ENCODE measurements around the gene PFN2.

PFN2 gene

GRCh38 chr3:149969110-149969939, 1.4 kb downstream of the PFN2 start:
- DNase-seq (ENCODE audit: low read depth) = peak; percentile 82
- no peak for TF ChIP-seq CTCF (conservative IDR thresholded peaks at IDR 0.05; ENCODE audit: control insufficient read depth, insufficient read depth, low read depth, low read length)
- H3K4me3 ChIP-seq (ENCODE audit: control insufficient read depth, low read depth, low read length) = peak overlapping the region; percentile 63

DNA sequence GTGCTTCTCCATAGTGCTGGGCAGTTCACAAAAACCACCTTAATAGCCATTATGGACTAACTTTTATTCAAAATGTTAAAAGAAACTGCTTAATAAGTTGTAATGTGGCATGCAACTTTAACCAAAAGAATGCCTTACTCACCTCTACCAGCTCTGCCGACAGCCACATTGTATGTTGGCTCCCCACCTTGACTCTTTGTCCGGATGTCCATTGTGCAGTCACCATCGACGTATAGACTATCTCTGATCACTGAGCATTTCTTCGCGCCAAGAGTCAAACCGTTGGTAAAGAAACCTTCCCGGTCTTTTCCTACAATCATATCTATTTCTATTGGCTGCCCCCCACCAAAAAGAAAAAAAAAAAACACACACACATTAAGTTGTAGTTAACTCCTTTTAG, 2.5 kb downstream of the PFN2 start:
- H3K4me3 ChIP-seq (ENCODE audit: control insufficient read depth, low read depth, low read length) = peak overlapping the region; percentile 63
- no peak for TF ChIP-seq CTCF (conservative IDR thresholded peaks at IDR 0.05; ENCODE audit: control insufficient read depth, insufficient read depth, low read depth, low read length)
- DNase-seq (ENCODE audit: low read depth) = peak; percentile 37

DNA sequence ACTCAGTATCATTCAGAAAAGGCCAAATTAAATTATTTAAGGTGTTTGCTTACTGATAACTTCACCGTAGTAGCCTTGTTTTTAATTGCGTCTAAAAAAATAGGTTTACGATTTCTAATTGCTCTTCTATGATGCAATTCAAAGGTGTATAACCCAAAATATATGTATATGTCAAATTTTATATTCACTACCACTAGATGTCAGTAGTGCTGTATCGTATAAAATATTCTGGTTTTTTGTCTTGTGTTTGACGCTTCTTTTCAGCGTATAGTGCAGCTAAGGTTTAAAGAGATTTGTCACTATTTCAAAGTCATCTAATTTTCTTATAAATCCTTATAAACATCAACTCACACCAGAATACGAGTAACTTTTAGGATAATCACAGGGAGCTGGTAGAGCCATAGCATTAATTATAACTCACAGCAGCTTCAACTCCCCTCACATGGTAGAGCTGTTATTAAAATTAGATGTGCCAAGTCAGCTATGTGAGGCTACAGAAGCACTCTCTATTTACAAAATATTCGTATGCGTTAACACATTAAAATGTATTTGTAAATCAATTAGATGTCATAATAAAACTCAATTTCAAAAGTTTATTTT, 3.5 kb downstream of the PFN2 start:
- TF ChIP-seq CTCF (conservative IDR thresholded peaks at IDR 0.05; ENCODE audit: control insufficient read depth, insufficient read depth, low read depth, low read length) = peak; percentile 51
- DNase-seq (ENCODE audit: low read depth) = peak; percentile 73
- H3K4me3 ChIP-seq (ENCODE audit: control insufficient read depth, low read depth, low read length) = no peak overlapping the region

DNA sequence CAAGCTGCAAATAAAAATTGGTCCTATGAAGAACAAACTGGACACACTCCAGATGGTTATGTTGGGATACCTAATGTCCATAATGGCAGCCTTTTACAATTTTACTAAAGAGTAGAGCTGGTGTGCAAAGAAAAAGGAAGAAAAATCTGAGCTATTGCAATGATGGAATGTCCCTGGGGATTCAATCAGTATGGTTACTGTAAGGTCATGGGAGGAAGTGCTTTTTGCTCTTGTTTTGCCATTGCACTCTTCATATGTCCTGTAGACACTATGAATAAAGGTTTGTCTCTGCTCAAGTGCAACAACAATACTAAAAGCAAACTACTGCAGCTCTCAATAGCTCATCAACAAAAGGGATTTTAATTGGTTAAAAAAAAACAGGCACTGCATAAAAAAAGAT, 5.4 kb downstream of the PFN2 start:
- no peak for TF ChIP-seq CTCF (conservative IDR thresholded peaks at IDR 0.05; ENCODE audit: control insufficient read depth, insufficient read depth, low read depth, low read length)
- DNase-seq (ENCODE audit: low read depth) = peak; percentile 33
- no peak overlapping the region for H3K4me3 ChIP-seq (ENCODE audit: control insufficient read depth, low read depth, low read length)

DNA sequence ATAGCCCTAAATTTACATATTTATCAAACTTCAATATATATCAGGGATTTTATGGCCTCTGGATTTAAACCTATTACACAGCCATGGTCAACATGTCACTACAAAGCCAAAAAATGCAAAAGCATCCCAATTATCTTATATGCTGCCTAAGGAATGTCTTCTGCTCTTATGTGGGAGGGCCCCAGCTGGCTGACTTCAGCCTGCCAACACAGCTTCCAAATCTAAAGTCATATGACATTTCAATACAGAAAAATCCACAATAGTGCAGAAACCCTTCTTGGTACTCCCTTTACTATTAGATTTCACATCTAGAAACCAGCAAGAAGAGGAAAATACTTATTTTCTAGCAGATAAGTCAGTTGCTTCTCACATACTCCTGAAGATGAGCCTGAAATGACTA, 6.4 kb downstream of the PFN2 start:
- no peak overlapping the region for H3K4me3 ChIP-seq (ENCODE audit: control insufficient read depth, low read depth, low read length)
- no peak for DNase-seq (ENCODE audit: low read depth)
- TF ChIP-seq CTCF (conservative IDR thresholded peaks at IDR 0.05; ENCODE audit: control insufficient read depth, insufficient read depth, low read depth, low read length) = no peak

DNA sequence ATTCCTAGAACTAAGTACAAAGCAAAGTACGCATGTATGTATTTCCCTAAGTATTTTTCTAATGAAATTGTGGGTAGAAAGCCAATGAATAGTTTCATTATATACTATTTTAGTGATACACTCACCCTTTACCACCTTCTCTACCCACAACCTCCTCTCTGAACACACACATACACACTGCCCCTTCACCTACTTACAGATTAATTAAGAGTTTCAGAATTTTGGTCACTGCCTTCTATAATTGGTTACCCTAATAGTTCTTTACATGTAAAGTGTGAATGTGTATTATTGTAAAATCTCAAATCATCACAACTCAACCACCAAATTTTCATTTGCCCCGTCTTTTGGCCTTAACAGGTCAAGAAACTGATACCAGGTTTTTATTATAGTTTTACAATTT, 7.2 kb downstream of the PFN2 start:
- H3K4me3 ChIP-seq (ENCODE audit: control insufficient read depth, low read depth, low read length) = no peak overlapping the region
- no peak for TF ChIP-seq CTCF (conservative IDR thresholded peaks at IDR 0.05; ENCODE audit: control insufficient read depth, insufficient read depth, low read depth, low read length)
- no peak for DNase-seq (ENCODE audit: low read depth)

Measured in fibroblast of mammary gland (primary cell).